Stimulated activated CD4-positive, alpha-beta T cell treated with anti-CD3 and anti-CD28 coated beads, TNF-alpha, amount 100 ng/mL, for 1 hour (primary cell): ENCODE measurements around the gene DCUN1D4.

Experiments
- DNase-seq, 3 donors: peaks; one replicate each; pipeline ENCODE4 v3.0.0-alpha.2; 2020; ENCODE audit warnings: low read depth in 3 of 3, low spot score in 1 of 3

Gene DCUN1D4

DNA sequence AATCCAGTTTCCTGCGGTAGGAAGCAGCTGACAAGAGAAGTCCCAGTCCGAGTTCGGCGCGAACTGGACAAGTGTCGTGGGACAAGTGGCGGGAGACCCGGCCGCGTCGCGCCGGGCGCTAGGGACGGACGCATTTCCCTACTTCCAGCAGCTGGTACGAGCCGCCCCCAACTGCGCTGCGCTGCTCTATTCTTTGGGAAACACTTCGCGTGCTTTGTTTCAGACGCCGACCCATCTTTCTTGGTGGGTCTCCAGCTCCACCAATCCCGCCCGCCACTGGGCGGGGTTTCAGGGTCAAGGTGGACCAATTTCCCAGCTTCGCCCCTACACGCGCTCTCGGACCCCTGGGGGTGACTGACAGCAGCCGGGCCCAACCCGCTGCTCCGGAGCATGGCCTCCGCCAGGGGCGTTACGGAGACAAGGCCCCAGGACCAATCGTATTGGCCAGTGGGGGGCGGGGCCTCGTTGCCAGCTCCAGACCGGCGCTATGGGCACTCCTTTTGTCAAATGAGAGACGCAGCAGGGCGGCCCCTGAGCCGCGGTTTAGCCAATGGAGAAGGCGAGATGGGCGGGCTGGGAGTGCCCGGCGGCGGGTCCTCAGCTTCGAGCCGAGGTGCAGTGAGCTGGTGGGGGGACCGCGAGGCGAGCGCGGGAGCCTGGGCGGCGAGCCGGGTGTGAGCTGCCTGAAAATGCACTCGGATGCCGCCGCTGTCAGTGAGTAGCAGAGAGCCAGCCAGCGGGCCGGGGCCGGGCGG is at the start of gene DCUN1D4:
Gene DCUN1D4, plus strand, starts transcription at position 600 of the 755 bp plus-strand sequence. Its CDS starts 90 bp downstream, at position 690.
- DNase-seq, result peak; percentile 94 to 95 (median 95)

- DNase-seq, result no peak
These were observed 22.3 kb upstream of the DCUN1D4 start for GRCh38 chr4:51820443-51821234.

DNA sequence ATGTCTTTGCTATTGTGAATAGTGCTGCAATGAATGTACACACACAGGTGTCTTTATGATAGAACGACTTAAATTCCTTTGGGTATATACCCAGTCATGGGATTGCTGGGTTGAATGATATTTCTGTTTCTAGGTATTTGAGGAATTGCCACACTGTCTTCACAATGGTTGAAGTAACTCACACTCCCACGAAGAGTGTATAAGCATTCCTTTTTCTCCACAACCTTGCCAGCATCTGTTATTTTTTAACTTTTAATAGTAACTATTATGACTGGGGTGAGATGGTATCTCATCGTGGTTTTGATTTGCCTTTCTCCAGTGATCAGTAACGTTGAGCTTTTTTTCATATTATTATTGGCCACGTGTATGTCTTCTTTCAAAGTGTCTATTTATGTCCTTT is 17.6 kb upstream of the DCUN1D4 start:
- no peak for DNase-seq

GRCh38 chr4:51830156-51830720 is 12.7 kb upstream of the DCUN1D4 start:
- no peak for DNase-seq

- peak in 2 of 3 donors; percentile 36 to 48 for DNase-seq
These were observed 11.8 kb upstream of the DCUN1D4 start for GRCh38 chr4:51831133-51831532.

DNA sequence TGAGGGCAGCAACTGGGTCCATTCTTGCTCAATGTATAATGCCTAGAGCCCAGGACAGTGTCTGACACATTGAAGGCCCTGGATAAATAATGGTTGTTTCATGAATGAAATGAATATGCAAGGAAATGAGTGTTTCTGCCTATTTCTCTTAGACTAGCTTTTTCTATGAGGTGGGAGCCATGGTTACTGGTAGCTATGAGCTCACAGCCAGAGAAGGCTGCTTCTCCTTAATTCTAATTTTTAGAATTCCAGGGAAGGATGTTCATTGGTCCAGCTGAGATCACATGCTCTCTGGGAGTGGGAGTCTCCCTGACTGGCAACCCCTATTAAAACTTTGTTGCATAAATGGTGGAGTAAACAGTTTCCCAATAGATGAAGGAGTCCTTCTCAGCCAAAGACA is 9.7 kb upstream of the DCUN1D4 start:
- DNase-seq, result no peak

DNA sequence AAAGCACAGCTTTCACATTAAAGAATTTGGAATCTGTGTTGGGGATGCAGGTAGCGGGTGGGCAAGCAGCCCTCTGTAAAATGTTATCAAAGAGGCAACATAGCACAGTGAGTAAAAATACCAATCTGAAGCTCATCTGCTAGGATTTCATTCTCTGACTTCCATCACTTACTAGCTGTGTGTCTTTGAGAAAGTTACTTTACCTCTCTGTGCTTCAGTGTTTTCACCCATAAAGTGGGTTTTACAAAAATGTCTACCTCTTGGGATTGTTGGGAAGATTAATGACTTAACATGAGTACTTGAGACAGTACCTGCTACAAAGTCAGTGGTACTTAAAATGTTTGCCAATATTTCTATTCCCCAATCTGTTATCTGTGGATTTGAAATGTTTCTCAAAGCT is 7.9 kb upstream of the DCUN1D4 start:
- no peak for DNase-seq

DNA sequence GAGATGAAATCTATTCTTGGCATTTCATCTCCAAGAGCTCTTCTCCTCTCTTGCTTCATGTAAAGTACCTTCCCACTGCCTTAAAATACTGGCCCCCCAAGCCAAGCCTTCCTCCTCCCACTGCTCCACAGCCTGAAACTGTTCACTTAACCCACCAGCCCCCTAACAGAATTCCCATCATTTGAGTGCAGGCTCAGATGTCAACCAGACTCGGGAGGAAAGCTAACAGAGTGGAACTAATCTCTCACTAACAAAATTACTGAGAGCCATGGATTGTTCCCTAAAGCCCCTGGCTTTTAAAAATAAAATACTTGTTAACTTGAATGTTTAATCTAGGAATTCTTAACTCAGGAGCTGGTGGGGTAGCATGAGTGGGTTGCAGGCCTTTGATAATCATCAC is 7.1 kb upstream of the DCUN1D4 start:
- no peak for DNase-seq

- DNase-seq, result no peak
These were observed 6.4 kb upstream of the DCUN1D4 start for GRCh38 chr4:51836549-51836948.

DNA sequence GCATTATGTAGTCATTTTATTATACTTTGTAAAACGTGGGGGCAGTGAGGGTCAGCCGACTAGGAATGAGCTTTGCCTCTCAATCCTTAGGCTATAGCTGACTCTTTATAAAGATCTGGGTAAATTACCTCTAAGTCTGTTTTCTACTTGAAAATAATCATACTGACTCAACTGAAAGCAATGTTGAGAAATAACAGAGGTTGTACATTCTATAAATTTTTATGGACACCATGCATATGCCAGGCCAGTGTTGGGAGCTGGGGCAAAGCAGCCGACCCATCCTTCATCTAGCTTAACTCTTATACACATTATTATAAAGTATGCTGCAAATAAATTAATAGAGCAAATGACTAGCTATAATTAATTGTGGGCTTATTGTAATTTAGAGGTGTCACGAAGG is 2.2 kb upstream of the DCUN1D4 start:
- no peak for DNase-seq

DNA sequence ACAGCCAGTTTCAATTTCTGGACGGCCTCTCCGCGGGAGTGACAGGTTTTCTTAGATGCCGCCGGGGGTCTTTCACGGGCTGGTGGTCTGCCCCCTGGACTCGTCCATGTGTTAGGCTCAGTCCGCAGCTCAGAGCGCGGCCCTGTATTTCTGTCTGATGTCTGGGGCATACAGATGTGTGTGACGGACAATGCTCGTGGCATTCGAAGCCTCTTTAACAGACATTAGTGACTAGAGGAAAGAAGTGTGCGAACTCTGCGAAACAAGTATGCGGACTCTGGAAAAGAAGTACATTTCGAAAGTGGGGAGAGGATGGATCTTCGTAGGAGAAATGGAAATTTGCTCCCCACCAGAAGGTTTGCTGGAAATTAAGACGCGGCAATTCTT is 793 bp upstream of the DCUN1D4 start:
- DNase-seq, result no peak

DNA sequence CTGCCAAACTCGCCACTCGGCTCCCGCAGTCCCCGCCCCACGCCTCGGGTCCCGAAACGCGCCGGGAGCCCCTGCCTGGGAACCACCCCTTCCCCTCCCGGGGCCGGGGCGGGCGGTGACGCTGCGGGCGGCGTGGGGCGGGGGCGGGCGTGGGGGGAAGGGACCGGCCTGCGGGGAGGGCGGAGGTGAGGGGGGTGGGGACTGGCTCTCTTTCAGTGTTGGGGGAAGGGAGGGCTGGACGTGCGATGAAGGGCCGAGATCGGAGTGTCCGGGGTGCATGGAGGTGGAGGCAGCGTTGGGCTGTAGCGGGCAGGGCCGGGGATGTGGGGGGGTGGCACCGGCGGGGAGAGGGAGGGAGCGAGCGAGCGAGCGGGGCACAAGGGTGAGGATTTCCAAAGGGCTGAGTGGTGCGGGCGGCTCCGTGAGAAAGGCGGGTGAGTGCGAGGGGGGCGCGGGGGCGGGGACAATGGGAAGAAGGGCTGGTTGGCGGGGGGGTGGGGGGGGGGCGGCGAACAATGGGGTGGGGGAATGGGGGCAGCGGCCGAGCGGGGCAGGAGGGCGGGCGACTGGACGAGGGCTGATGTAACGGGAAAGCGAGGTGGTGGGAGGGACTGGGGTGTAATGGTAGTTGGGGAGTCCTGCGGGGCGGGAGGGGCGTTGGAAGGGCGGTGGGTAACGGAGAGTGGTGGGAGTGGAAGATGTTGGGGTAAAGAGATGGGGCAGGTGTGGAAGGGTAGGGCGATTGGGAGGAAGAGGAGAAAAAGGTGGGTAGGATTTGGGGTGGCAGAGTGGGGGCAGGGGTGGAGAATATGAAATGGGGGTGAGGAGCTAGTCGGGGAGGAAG is 578 bp downstream of the DCUN1D4 start:
- DNase-seq, result peak in 2 of 3 donors; percentile 21 to 50

- DNase-seq, result peak in 2 of 3 donors; percentile 57 to 62
These were observed 1.5 kb downstream of the DCUN1D4 start for GRCh38 chr4:51844153-51845054.

- DNase-seq, result no peak
These were observed 2.1 kb downstream of the DCUN1D4 start for GRCh38 chr4:51845055-51845426.

DNA sequence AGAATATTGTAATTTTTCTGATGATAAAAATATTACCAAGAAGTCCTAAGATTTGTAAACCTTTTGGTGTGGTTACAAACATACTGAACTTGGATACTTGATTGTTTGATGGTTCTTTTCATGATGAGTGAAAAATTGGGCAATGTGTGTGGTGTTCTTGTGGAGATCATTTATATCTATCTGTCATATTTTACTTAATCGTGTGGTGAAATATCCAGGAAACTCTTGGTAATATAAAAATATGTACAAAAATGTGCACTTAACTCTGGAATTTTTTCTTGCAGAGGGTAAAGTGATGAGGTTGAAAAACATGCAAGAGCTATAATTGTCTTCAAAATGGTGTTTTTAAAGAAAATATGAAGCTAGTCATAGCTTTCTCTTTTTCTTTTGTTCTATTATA is 2.8 kb downstream of the DCUN1D4 start:
- no peak for DNase-seq

GRCh38 chr4:51849430-51849829 is 6.5 kb downstream of the DCUN1D4 start:
- DNase-seq, result no peak

- DNase-seq, result no peak
These were observed 7.3 kb downstream of the DCUN1D4 start for GRCh38 chr4:51850294-51850693.

- DNase-seq, result no peak
These were observed 8.4 kb downstream of the DCUN1D4 start for GRCh38 chr4:51851090-51851936.

DNA sequence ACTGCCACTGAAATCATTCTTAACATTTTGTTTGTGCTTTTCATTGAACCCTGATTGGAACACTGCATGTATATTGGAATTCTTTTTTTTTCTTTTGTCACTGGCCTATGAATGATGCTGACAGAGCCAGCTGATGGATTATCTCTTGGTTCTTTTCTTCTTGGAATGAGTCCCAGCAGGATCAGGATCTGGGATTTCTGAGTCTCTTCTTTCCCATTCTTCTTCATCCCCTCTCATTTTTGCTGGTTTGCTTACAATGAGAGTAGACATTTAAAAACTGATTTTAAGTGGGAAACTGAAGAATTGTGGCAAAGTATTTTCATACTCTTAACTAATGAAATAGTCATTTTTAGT is 9.0 kb downstream of the DCUN1D4 start:
- DNase-seq, result no peak
